OCI-LY3 (cell line): ENCODE measurements around the gene TBC1D8.

Experiments
- H2AFZ ChIP-seq: fragments of 200-600, 300-600 bp; shearing (Covaris generic); 2 replicates; pipeline ENCODE4 v1.6.0; 2014; ENCODE audit warnings: antibody characterized with exemption, low read depth, low read length
- H3K27ac ChIP-seq: fragments of 200-600, 300-600 bp; sonication (generic); 2 replicates; pipeline ENCODE4 v1.5.1; 2014; ENCODE audit warnings: mild to moderate bottlenecking, low read length, moderate library complexity, mixed read lengths
- H3K27me3 ChIP-seq: fragments of 200-600, 300-600 bp; sonication (generic); 2 replicates; pipeline ENCODE4 v1.6.1; 2014; ENCODE audit warnings: low read depth, low read length, mixed read lengths
- H3K36me3 ChIP-seq: fragments of 200-600, 300-600 bp; sonication (generic); replicated peaks from 2 replicates; pipeline ENCODE3; 2014; ENCODE audit warnings: low read depth, low read length, mixed read lengths
- H3K4me1 ChIP-seq: fragments of 300-600, 200-600 bp; sonication (generic); 2 replicates; pipeline ENCODE4 v1.6.1; 2014; ENCODE audit warnings: low read length, mixed read lengths
- H3K4me2 ChIP-seq: fragments of 200-600, 300-600 bp; sonication (generic); 2 replicates; pipeline ENCODE4 v1.6.1; 2014; ENCODE audit warnings: low read length, mixed read lengths
- H3K4me3 ChIP-seq: fragments of 300-600, 200-600 bp; sonication (generic); 2 replicates; pipeline ENCODE4 v1.5.1; 2014; ENCODE audit warnings: antibody characterized with exemption, mild to moderate bottlenecking, low read length, moderate library complexity
- H3K79me2 ChIP-seq: fragments of 300-600, 200-600 bp; shearing (Covaris generic); 2 replicates; pipeline ENCODE4 v1.6.1; 2014; ENCODE audit warnings: mild to moderate bottlenecking, low read length, mixed read lengths
- H3K9ac ChIP-seq: fragments of 300-600, 200-600 bp; shearing (Covaris generic); 2 replicates; pipeline ENCODE4 v1.6.0; 2014; ENCODE audit warnings: mild to moderate bottlenecking, low read length, moderate library complexity
- H3K9me3 ChIP-seq: fragments of 200-600, 300-600 bp; shearing (Covaris generic); 2 replicates; pipeline ENCODE4 v1.6.1; 2014; ENCODE audit warnings: low read length, mixed read lengths; ENCODE audit not compliant: insufficient read depth
- H4K20me1 ChIP-seq: fragments of 200-600, 300-600 bp; sonication (generic); 2 replicates; pipeline ENCODE4 v1.6.1; 2016; ENCODE audit warnings: low read length, mixed read lengths; ENCODE audit not compliant: insufficient read depth
- EZH2phosphoT487 ChIP-seq: fragments of 200-600 bp; shearing (Covaris generic); IDR thresholded peaks from 2 replicates; pipeline ENCODE4 v1.6.1; 2018; ENCODE audit warnings: antibody characterized with exemption, mixed run types, low read depth
- TF ChIP-seq, protein P1 (sequence below): fragments of 200-600, 300-600 bp; sonication (generic); IDR thresholded peaks from 2 replicates; pipeline ENCODE4 v1.5.1; 2014; ENCODE audit warnings: antibody characterized with exemption, low read length, low read depth

TBC1D8 gene

GRCh38 chr2:101064868-101065549, 86.2 kb downstream of the TBC1D8 start:
- TF ChIP-seq EZH2phosphoT487, result no peak
- TF ChIP-seq, protein P1, sequence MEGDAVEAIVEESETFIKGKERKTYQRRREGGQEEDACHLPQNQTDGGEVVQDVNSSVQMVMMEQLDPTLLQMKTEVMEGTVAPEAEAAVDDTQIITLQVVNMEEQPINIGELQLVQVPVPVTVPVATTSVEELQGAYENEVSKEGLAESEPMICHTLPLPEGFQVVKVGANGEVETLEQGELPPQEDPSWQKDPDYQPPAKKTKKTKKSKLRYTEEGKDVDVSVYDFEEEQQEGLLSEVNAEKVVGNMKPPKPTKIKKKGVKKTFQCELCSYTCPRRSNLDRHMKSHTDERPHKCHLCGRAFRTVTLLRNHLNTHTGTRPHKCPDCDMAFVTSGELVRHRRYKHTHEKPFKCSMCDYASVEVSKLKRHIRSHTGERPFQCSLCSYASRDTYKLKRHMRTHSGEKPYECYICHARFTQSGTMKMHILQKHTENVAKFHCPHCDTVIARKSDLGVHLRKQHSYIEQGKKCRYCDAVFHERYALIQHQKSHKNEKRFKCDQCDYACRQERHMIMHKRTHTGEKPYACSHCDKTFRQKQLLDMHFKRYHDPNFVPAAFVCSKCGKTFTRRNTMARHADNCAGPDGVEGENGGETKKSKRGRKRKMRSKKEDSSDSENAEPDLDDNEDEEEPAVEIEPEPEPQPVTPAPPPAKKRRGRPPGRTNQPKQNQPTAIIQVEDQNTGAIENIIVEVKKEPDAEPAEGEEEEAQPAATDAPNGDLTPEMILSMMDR, result no peak
- H2AFZ ChIP-seq, result no peak overlapping the region
- no peak overlapping the region for H3K9ac ChIP-seq
- H3K36me3 ChIP-seq, result no peaks in the 10 kb centered on the region
- peaks cover 16% of the 10 kb centered on the region for H3K4me1 ChIP-seq
- no peaks in the 10 kb centered on the region for H3K79me2 ChIP-seq
- peak overlapping the region; percentile 55 for H3K4me2 ChIP-seq
- no peaks in the 10 kb centered on the region for H3K9me3 ChIP-seq
- H3K27me3 ChIP-seq, result 0 out of 2 replicates have a peak, but pooled peaks cover 2% of the 10 kb centered on the region
- no peak overlapping the region for H3K27ac ChIP-seq
- H4K20me1 ChIP-seq, result no peaks in the 10 kb centered on the region
- no peak overlapping the region for H3K4me3 ChIP-seq

- Histone ChIP-seq H3K4me3 (no peak overlapping the region), H3K27ac (no peak overlapping the region), H2AFZ (no peak overlapping the region), H3K4me2 (peak overlapping the region; percentile 55), H3K27me3 (0 out of 2 replicates have a peak, but pooled peaks cover 2% of the 10 kb centered on the region), H4K20me1 (no peaks in the 10 kb centered on the region), H3K79me2 (no peaks in the 10 kb centered on the region), H3K4me1 (peaks cover 16% of the 10 kb centered on the region), H3K9me3 (no peaks in the 10 kb centered on the region), H3K9ac (no peak overlapping the region), H3K36me3 (no peaks in the 10 kb centered on the region)
- TF ChIP-seq, protein P1, result no peak
- TF ChIP-seq EZH2phosphoT487, result no peak
Observed at GRCh38 chr2:101064505-101064867, 86.7 kb downstream of the TBC1D8 start.

- no peaks in the 10 kb centered on the region for H4K20me1 ChIP-seq
- no peak for TF ChIP-seq EZH2phosphoT487
- TF ChIP-seq, protein P1, result no peak
- H3K4me1 ChIP-seq, result peaks cover 16% of the 10 kb centered on the region
- no peak overlapping the region for H2AFZ ChIP-seq
- no peak overlapping the region for H3K4me3 ChIP-seq
- no peaks in the 10 kb centered on the region for H3K9me3 ChIP-seq
- no peak overlapping the region for H3K9ac ChIP-seq
- 0 out of 2 replicates have a peak, but pooled peaks cover 2% of the 10 kb centered on the region for H3K27me3 ChIP-seq
- no peak overlapping the region for H3K27ac ChIP-seq
- H3K4me2 ChIP-seq, result peak overlapping the region; percentile 55; the same call in 1 of the 2 replicates
- H3K79me2 ChIP-seq, result no peaks in the 10 kb centered on the region
- no peaks in the 10 kb centered on the region for H3K36me3 ChIP-seq
Observed at GRCh38 chr2:101064125-101064502, 87.1 kb downstream of the TBC1D8 start.

- H3K4me3 ChIP-seq, result no peak overlapping the region
- H3K27me3 ChIP-seq, result 0 out of 2 replicates have a peak, but pooled peaks cover 2% of the 10 kb centered on the region
- no peaks in the 10 kb centered on the region for H3K79me2 ChIP-seq
- H3K9ac ChIP-seq, result no peak overlapping the region
- H3K4me2 ChIP-seq, result no peak overlapping the region
- no peaks in the 10 kb centered on the region for H4K20me1 ChIP-seq
- peaks cover 16% of the 10 kb centered on the region for H3K4me1 ChIP-seq
- no peak for TF ChIP-seq EZH2phosphoT487
- TF ChIP-seq, protein P1, result no peak
- no peaks in the 10 kb centered on the region for H3K9me3 ChIP-seq
- H3K36me3 ChIP-seq, result no peaks in the 10 kb centered on the region
- no peak overlapping the region for H3K27ac ChIP-seq
- no peak overlapping the region for H2AFZ ChIP-seq
Observed at GRCh38 chr2:101063352-101064124, 87.6 kb downstream of the TBC1D8 start.
